ENCODE data around the gene SKP1.
"Not testable (repeated sequence)": the region's sequence is repeated elsewhere in the genome, so short reads cannot be mapped to it uniquely, and the experiment has no call there.

Gene SKP1

GRCh38 chr5:134176511-134177368 lies at the start of gene SKP1:
TSS of gene SKP1 (minus strand) at chr5:134176950. CDS start at chr5:134174022, 2,928 bp downstream.
- peak; percentile 77 for DNase-seq (ENCODE audit: low spot score)

DNA sequence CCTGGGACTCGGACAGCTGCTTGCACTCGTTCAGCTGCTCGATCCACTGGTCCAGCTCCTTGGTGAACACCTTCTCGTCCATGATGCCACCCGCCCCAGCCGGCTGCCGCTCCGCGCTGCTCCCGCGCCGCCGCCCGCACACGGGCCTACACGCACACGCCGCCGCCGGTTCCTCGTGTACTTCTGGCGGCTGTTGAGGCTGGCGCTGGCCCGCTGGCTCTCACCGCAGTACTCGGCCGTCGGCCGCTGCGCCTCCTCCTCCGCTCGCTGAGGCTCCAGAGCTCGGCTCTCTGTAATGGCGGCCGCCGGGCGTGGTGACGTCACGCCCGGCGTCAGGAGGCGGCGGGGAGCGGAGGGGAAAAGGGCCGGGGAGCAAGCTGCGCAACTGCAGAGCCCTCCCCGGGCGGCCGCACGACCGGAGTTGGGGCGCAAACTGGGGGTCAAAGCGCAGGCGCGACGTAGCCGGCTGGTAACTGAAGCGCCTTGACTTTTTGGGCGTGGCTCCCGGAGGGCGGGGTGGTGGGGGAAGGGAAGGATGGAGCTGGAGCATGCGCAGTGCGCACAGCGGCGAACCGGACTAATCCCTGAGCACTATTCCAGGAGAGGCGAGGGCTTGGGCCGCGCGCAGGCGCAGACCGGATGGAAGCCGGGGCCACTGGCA lies 49.2 kb upstream of the SKP1 start, which contains the start of gene PPP2CA:
TSS of gene PPP2CA (minus strand) at position 294 of the 661 bp plus-strand sequence. CDS start at position 82, 212 bp downstream.
- peak; percentile 97 for DNase-seq (ENCODE audit: low spot score)

GRCh38 chr5:134224888-134225779 lies 48.4 kb upstream of the SKP1 start:
- DNase-seq (ENCODE audit: low spot score) = peak; percentile 83

DNA sequence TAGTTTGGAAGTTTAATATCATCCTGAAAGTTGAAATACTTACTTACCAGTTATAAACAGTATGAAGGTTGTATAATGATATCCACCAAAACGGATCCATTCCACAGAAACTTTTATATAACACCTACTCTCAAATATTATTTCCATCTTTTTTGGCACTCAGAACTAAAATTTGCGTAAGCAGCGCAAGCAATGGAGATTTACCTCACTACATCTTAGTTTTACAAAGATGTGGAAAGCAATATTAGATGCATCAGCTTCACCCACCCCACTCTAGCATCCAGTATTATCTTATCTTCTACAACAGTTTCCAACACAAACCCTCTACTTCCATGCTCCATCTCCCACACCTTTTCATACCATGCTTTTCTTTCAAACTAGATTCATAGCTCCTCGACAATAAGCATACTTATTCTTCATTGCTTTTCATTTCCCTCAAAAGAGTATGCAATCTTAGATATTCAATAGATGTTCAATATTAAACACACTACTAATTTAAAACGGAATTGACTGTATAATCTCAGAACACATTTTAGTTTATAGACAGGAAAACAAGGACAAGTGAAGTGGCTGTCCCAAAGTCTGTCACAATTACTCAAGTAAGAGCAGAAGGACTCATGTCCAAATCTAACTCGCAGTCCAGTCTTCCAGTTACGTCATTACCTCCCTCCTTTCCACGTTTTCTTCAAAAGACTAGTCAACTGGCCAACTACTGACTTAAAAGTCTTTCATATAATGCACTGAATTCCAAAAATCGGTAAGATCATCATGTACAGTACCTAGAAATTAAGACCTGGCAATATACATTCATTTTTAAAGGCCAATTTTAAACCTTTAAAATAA lies 46.9 kb upstream of the SKP1 start:
- DNase-seq (ENCODE audit: low spot score) = no peak

- not testable (repeated sequence) for DNase-seq (ENCODE audit: low spot score)
Measured at GRCh38 chr5:134221690-134222089, 44.9 kb upstream of the SKP1 start.

DNA sequence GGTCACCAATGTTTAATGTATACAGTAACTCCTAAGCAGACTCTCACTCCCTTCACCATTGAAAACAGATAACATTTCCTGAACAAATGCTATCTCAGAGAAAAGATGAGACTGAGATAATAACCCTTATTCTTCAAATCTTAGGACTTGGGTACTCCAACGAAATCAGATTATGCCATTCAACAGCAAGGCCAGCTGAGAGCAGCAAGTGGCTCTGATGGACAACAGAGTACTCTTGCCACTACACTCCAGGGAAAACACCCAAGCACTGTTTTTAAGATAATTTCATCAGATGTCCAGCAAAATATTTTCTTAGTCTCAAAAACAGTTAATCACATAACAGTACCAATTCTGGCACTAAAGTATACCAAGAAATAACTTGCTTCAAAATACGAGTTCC lies 39.0 kb upstream of the SKP1 start:
- DNase-seq (ENCODE audit: low spot score) = no peak

DNA sequence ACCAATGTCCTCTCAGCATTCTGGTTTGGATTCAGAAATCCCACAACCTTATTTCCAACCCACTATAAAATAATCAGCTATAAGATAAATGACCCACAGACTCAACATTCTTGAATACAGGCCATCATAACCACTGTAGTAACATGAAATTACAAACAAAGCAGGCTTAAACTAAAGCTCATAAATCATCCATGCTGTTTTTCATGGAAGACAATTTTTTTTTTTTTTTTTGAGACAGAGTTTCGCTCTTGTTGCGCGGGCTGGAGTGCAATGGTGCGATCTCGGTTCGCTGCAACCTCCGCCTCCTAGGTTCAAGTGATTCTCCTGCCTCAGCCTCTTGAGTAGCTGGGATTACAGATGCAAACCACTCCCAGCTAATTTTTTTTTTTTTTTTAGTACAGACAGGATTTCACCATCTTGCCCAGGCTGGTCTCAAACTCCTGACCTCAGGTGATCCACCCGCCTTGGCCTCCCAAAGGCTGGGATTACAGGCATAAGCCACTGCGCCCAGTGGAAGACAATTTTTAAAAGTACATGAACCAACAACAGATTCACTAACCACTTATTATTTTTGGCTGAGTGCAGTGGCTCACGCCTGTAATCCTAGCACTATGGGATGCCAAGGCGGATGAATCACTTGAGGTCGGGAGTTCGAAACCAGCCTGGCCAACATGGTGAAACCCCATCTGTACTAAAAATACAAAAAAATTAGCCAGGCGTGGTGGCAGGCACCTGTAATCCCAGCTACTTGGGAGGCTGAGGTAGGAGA lies 34.7 kb upstream of the SKP1 start:
- DNase-seq (ENCODE audit: low spot score) = not testable (repeated sequence)

GRCh38 chr5:134209477-134210245 lies 32.9 kb upstream of the SKP1 start:
- DNase-seq (ENCODE audit: low spot score) = no peak

DNA sequence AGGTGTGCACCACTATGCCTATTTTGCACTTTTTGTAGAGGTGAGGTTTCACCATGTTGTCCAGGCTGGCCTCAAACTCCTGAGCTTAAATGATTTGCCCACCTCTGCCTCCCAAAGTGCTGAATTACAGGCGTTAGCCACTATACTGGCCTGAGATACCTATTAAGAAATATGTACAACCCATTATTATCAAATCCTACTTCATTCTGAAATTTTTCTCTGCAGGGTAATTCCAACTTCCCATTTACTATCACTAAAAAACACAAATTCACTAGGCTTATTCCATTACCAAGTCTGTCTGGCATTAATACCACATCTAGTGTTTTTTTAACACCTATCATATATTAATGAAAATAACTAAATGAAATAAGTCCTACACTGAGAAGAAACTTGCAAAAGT lies 30.9 kb upstream of the SKP1 start:
- DNase-seq (ENCODE audit: low spot score) = no peak

GRCh38 chr5:134206627-134207160 lies 29.9 kb upstream of the SKP1 start:
- DNase-seq (ENCODE audit: low spot score) = no peak

- DNase-seq (ENCODE audit: low spot score) = no peak
Measured at GRCh38 chr5:134204575-134204974, 27.8 kb upstream of the SKP1 start.

- DNase-seq (ENCODE audit: low spot score) = no peak
Measured at GRCh38 chr5:134203630-134204029, 26.9 kb upstream of the SKP1 start.

DNA sequence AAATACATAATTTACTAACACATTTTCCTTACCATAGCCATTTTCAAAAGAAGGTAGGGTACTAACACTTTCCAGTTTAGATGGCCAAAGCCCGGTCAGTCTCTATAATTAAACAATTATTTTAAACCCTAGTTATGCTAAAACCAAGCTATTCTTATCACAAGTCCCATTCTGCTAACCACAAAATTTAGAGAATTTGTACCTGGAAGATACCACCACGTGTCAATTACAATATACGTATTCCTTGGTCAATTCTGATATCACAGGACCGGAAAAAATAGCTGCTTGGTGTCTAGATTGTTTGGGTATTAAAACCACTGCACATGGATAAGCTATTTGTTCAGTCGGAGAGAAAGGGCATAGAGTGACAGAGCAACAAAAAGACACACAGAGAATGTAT lies 18.9 kb upstream of the SKP1 start:
- DNase-seq (ENCODE audit: low spot score) = no peak

DNA sequence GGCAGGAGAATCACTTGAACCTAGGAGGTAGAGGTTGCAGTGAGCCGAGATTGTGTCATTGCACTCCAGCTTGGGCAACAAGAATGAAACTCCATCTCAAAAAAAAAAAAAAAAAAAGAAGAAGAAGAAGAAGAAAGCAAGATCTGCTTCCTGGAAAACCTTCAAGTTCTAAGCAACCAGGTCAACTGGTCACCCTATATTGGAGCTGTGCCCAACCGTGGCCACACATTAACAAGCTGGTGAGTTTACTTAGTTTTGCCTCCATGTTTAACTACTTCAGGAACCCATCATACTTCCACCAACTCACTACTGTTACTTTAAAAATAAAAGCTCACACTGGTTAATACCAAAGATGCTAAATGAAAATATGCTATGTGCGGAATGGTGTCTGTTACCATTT lies 12.3 kb upstream of the SKP1 start:
- DNase-seq (ENCODE audit: low spot score) = no peak

- DNase-seq (ENCODE audit: low spot score) = no peak
Measured at GRCh38 chr5:134188092-134188491, 11.3 kb upstream of the SKP1 start.

- DNase-seq (ENCODE audit: low spot score) = peak; percentile 68
Measured at GRCh38 chr5:134184155-134185135, 7.7 kb upstream of the SKP1 start.

DNA sequence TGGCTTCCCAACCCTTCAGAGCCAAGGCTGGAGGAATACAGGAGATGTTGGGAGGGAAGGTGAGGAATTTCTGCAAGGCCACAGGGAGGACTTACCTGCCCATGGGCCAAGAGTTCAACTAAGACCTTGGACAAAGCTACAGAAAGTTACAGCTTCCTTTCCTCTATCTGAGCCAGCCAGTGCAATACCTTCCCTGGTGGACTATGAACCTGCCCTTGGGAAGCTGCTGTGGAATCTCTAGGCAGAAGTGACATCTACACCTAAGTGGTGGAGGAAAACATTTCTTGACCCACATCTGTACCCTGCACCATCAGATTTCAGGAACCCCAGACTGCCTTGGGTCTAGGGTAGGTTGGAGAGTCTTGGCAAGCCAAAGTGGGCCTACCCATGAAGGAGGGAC lies 6.7 kb upstream of the SKP1 start:
- DNase-seq (ENCODE audit: low spot score) = no peak

GRCh38 chr5:134178096-134178419 lies 1.3 kb upstream of the SKP1 start:
- DNase-seq (ENCODE audit: low spot score) = no peak
